WI38 (cell line): ENCODE data around the gene AKT3.

ENCODE experiments used
- H3K4me3 ChIP-seq: 2 replicates; pipeline ENCODE4 v1.5.1; 2011; ENCODE audit warnings: low read depth, mild to moderate bottlenecking, control low read depth, low read length
- CTCF ChIP-seq: IDR thresholded peaks from 2 replicates; pipeline ENCODE4 v1.5.1; 2012; ENCODE audit warnings: low read depth, mild to moderate bottlenecking, control low read depth, low read length

Gene AKT3

GRCh38 chr1:243499248-243499647 lies 350.8 kb downstream of the AKT3 start:
- H3K4me3 ChIP-seq, result no peak overlapping the region
- no peak for TF ChIP-seq CTCF

- TF ChIP-seq CTCF, result no peak
- no peak overlapping the region for H3K4me3 ChIP-seq
Observed at GRCh38 chr1:243497939-243498681, 351.9 kb downstream of the AKT3 start.

GRCh38 chr1:243496806-243497205 lies 353.2 kb downstream of the AKT3 start:
- no peak overlapping the region for H3K4me3 ChIP-seq
- no peak for TF ChIP-seq CTCF

- no peak for TF ChIP-seq CTCF
- no peak overlapping the region for H3K4me3 ChIP-seq
Observed at GRCh38 chr1:243496187-243496646, 353.8 kb downstream of the AKT3 start.

- H3K4me3 ChIP-seq, result no peak overlapping the region
- TF ChIP-seq CTCF, result no peak
Observed at GRCh38 chr1:243495442-243496186, 354.4 kb downstream of the AKT3 start.

- no peak for TF ChIP-seq CTCF
Observed at GRCh38 chr1:243494741-243495431, 355.2 kb downstream of the AKT3 start.

More at GRCh38 chr1:243494741-243495431, 355.2 kb downstream of the AKT3 start:
- no peak overlapping the region for H3K4me3 ChIP-seq
